Adrenal gland (tissue), 5 donors: ENCODE results near the gene ENDOD1.

Experiments
- POLR2A ChIP-seq, 2 donors: fragments of 450-650 bp; IDR thresholded peaks; one replicate each; pipeline ENCODE4 v1.6.1; 2017; ENCODE audit warnings: antibody characterized with exemption in 2 of 2, mild to moderate bottlenecking in 2 of 2, moderate library complexity in 1 of 2
- TF ChIP-seq, protein P1 (sequence below), 6 experiments: fragments of 450-650 bp in 4 of 6; fragments of 200-600 bp in 2 of 6; sonication (generic) in 1 of 6; IDR thresholded peaks; 1 replicate in 5 of 6; 2 replicates in 1 of 6; pipeline versions ENCODE4 v1.5.1 to v1.8.0; 2016 to 2021; ENCODE audit warnings: antibody characterized with exemption in 6 of 6, mild to moderate bottlenecking in 2 of 6, moderate library complexity in 1 of 6
- donor health status: DM: no; HTN: no; CAD: no.

GRCh38 chr11:95108159-95108611, 18.5 kb downstream of the ENDOD1 start:
- TF ChIP-seq, protein P1, sequence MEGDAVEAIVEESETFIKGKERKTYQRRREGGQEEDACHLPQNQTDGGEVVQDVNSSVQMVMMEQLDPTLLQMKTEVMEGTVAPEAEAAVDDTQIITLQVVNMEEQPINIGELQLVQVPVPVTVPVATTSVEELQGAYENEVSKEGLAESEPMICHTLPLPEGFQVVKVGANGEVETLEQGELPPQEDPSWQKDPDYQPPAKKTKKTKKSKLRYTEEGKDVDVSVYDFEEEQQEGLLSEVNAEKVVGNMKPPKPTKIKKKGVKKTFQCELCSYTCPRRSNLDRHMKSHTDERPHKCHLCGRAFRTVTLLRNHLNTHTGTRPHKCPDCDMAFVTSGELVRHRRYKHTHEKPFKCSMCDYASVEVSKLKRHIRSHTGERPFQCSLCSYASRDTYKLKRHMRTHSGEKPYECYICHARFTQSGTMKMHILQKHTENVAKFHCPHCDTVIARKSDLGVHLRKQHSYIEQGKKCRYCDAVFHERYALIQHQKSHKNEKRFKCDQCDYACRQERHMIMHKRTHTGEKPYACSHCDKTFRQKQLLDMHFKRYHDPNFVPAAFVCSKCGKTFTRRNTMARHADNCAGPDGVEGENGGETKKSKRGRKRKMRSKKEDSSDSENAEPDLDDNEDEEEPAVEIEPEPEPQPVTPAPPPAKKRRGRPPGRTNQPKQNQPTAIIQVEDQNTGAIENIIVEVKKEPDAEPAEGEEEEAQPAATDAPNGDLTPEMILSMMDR (IDR thresholded peaks at IDR 0.05), result no peak
- TF ChIP-seq POLR2A (IDR thresholded peaks at IDR 0.05), result peak in 1 of 2 donors; percentile 32
